NCI-H128 (cell line): ENCODE results near the gene CCDC154.
"Not testable (repeated sequence)": the region's sequence is repeated elsewhere in the genome, so short reads cannot be mapped to it uniquely, and the experiment has no call there.

Experiments used
- DNase-seq: peaks from one replicate; lab custom pipeline; 2025; ENCODE audit not compliant: unreplicated experiment; lab: John Stamatoyannopoulos, UW

Gene CCDC154

DNA sequence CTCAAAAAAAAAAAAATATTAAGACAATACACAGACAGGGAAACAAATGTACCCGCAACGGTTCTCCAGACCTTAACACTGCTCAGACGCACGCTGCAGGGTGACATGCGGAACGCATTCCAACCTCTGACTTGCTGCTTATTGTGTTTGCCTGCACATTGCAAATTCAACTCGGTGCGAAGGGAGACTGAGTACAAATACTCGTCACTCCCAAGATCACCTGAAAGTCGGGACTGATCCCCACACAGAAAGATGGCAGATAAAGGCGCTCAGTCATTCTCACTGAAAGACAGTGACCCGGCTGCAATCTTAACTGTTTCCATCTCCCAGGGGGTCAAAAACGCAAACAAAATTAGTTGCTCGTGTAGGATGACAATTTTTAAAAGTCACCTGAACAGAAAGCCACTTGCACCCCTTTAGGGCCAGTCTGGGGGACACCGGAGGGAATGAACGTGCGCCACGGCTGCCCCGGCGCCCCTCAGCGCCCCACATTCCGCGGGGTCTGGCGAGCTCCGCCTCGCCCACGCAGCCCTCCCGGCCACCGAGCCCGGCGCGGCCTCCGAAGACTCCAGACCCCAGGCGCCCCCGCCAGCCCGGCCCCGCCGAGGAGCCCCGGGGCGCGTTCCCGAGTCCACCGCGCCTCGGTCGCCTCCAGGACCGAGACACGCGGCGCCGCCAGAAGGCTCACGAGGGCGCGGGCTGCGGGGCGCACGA lies 29.9 kb upstream of the CCDC154 start:
- DNase-seq = no peak

DNA sequence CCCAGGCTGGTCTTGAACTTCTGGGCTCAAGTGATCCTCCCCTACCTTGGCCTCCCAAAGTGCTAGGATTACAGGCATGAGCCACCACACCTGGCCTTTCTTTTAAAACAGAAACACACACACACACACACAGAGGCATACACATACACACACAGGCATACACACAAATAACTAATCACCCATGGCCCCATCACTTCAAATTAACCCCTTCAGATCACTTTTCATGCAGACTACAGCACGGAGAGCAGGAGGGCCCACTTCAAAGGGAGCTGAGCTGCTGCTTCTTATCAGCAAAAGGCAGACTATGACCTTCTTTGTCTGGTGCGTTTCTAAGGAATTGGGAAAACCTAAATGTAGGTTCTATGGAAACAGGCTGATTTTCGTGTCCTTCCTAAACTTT lies 28.6 kb upstream of the CCDC154 start:
- no peak for DNase-seq

GRCh38 chr16:1471569-1472194 lies 27.3 kb upstream of the CCDC154 start:
- DNase-seq = no peak

- no peak for DNase-seq
These were observed 26.3 kb upstream of the CCDC154 start for GRCh38 chr16:1470481-1471251.

GRCh38 chr16:1469693-1470201 lies 25.4 kb upstream of the CCDC154 start:
- DNase-seq = no peak

DNA sequence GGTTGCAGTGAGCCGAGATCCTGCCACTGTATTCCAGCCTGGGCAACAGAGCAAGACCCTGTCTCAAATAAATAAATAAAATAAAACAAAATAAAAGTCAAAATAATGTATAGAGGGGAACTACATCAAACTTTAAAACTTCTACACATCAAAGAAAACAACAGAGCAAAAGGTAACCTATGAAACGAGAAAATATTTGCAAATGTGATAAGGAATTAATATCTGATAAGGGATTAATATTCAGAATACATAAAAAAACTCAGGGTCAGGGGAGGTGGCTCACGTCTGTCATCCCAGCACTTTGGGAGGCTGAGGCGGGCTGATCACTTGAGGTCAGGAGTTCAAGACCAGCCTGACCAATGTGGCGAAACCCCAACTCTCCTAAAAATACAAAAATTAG lies 24.8 kb upstream of the CCDC154 start:
- not testable (repeated sequence) for DNase-seq

GRCh38 chr16:1468426-1468810 lies 24.1 kb upstream of the CCDC154 start:
- DNase-seq = no peak

DNA sequence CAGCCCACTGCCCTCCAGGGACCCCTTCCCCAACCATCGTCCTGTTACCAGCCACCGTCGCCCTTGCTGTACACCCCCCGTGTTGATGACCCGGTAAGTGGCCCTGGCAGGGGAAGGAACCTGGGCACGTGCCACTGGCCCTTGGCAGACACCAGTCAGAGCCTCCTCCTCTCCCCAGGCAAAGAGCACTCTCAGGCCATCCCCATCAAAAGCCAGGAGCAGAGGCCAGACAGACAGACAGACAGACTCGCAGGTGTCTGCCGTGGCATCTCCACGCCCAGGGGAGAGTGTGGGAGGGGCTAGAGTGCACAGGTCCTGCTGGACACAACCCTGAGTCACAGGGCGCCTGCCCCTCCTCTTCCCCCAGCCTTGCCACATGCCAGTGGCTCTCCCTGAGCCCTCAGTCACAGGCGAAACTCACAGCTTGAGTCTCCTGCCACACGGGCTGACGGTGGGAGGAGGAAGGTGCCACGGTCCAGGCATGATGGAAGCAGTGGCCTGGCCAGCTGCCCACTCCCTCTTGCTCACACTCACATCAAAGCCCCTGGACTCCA lies 22.7 kb upstream of the CCDC154 start:
- DNase-seq = no peak

GRCh38 chr16:1466054-1466453 lies 21.7 kb upstream of the CCDC154 start:
- DNase-seq = no peak

- no peak for DNase-seq
These were observed 21.2 kb upstream of the CCDC154 start for GRCh38 chr16:1465567-1465915.

DNA sequence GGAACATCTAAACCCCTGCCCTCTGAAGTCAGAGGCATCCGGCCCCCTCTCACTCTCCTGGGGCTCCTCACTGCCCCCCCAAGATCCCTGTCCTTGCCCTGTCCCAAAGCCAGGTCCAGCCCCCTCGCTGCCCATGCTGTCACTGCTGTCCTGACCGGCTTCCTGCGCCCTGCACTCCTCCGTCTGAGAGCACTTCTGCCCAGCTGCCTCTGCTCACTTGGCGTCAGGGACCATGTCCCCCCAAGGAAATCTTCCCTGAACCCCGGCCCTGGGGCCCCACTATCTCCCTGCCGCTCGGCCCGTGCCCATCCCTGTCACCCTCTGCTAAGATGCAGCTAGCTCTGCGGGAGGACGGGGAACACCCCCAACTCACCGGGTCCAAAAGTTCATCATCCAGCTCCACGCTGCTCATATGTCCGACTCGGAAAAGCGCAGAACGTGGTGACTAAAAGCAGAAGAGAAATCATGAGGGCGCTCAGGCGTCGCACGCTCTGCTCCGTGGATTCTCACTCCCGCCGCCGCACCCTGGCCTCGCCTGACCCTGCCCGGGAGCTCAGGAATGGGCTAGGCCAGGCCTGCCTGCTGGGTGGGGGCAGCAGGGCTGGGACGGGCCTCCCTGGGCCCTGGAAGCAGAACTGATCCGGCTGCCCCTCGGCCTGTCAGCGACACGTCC lies 20.7 kb upstream of the CCDC154 start:
- no peak for DNase-seq

DNA sequence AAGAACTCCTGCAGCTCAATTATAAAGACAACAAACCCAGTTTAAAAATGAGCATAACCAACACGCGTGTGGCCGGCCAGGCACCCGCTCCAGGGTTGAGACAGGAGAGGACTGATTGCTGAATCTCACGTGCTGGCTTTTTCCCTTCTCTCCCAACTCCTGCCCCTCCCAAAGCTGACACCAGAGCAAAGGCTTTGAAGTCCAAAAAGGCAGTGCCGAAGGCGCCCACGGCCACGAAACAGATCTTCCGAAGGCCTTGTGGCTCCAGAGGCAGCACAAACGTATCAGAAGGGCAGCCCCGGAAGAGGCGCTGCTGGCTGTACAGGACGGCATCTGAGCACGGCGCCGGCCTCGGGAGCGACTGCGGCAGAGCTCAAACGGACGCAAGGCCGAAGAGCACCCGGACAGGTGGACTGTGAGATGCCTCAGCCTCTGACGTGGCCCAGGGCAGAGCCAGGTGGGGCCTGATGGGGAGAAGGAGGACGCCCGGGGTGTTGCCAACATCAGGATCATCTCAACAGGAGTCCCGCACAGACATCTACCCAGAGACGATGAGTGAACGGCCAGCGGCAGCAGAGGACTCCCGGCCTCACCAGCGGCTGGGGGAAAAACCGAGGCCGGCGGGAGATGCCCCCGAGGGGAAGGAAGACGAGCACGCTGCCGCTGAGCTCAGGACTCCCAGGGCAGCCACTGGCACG lies 20.0 kb upstream of the CCDC154 start:
- DNase-seq = no peak

GRCh38 chr16:1461146-1461545 lies 16.8 kb upstream of the CCDC154 start:
- DNase-seq = no peak

GRCh38 chr16:1460602-1461138 lies 16.3 kb upstream of the CCDC154 start:
- DNase-seq = no peak

- no peak for DNase-seq
These were observed 15.6 kb upstream of the CCDC154 start for GRCh38 chr16:1459967-1460366.

DNA sequence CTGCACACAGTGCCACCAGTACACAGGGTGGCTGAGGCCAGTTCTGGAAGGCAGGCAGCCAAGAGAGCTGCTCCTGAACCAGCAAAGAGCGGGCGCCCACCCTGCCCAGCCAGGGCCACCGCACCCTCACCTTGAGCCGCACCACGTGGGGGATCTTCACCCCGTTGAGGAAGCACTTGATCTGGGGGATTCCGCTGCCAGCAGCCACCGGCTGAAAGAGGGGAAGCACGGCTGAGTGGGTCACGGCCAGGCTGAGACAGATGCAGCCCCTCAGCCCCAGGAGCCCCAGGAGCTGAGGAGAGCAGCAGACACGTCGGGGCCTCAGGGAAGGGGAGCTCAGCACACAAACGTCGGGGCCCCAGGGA lies 14.6 kb upstream of the CCDC154 start:
- no peak for DNase-seq

- DNase-seq = no peak
These were observed 14.1 kb upstream of the CCDC154 start for GRCh38 chr16:1458336-1458976.

DNA sequence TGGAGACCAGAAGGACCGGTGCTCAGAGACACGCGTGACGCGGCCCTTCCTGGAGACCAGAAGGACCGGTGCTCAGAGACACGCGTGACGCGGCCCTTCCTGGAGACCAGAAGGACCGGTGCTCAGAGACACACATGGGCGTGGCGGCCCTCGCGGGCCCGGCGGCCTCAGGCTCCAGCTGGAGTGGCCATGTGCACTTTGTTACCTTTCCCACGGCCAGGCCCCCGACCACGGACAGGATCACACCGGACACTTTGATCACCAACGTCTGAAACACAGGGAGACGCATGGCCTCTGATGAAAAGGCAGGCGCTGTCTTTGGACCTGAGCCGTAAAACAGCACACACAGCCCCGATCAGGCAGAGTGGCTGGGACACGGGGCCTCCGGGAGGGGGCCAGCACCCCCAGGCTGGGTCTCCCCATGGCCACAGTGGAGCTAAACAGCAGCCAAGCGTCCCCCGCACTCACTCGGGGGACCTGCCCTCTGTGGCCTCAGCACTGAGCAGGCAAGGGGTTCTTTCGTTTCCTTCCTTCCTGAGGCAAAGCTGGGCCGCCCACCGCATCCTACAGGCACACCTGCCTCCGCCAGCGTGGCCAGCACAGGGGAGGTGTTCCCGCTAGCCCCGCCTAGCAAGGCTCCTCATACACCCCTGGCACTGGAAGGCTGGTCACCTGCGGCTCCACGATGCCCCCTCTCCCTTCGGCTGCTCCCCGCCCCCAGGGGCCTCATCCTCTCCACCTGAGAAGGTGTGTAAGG lies 13.3 kb upstream of the CCDC154 start:
- DNase-seq = no peak

DNA sequence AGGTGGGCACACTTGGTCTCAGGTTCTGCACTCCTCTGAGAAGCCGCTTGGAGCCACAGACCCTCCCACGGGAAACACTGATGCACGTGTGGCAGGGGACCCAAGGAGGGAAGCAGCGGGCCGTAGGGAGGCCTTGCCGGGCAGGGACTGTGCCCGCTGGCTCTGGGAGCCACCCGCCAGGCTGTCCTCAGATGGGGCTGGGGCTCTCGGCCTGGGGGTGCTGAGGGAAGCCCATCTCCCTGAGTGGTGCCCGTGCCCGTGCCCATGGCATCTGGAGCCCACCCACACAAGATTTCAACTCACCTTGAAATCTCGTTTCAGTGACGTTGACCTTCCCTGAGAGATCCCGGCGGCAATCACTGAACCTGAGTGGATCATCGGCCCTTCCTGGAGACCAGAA lies 12.6 kb upstream of the CCDC154 start:
- DNase-seq = no peak
